ENCODE data around the gene CDH4. TPM values are rescaled to one million over a fixed set of nuclear protein-coding genes. Genes with fewer than 3 reads are reported as not detected.

Gene CDH4
- total and polyA plus RNA-seq, 2 of the 8 experiments (the other 6 are each of a cell fraction or from before 2014, with no cell fraction given), result 4.3 to 7.9 TPM

DNA sequence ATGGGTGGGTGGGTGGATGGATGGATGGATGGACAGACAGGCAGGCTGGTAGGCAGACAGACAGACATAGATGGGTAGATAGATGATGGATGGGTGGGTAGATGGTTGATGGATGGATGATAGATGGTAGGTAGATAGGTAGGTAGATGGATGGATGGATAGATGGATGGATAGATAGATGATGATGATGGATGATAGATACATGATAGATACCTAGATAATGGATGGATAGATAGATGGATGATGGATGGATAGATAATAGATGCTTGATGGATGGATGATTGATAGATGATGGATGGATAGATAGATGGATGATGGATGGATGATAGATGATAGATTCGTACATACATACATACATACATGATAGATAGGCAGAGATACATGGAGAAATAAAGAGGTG is 368.1 kb downstream of the CDH4 start:
- Histone ChIP-seq H3K4me3 (ENCODE audit: extremely low read depth in 1 of 4, insufficient read depth in 2 of 4, low read depth in 3 of 4, low read length in 4 of 4) (no peak overlapping the region), H3K4ac (replicated peaks; ENCODE audit: insufficient read length, low read depth, low read length) (no peak overlapping the region), H4K8ac (ENCODE audit: extremely low read depth, insufficient read depth, low read length) (no peak overlapping the region), H3K79me1 (ENCODE audit: low read depth, low read length) (no peaks in the 10 kb centered on the region), H3K9ac (replicated peaks in 1 of 4; ENCODE audit: extremely low read depth in 1 of 4, low read depth in 3 of 4, low read length in 3 of 4) (no peak overlapping the region), H2BK20ac (ENCODE audit: low read length) (no peak overlapping the region), H2AK5ac (ENCODE audit: low read depth, low read length) (no peak overlapping the region), H2BK12ac (ENCODE audit: low read depth, low read length) (no peak overlapping the region), H2BK120ac (replicated peaks; ENCODE audit: low read depth, low read length) (no peak overlapping the region), H4K91ac (replicated peaks; ENCODE audit: insufficient read length, low read length) (no peak overlapping the region), H2AFZ (ENCODE audit: low read length) (no peak overlapping the region), H3K18ac (ENCODE audit: extremely low read depth, low read length) (no peak overlapping the region), H3K27ac (ENCODE audit: low read depth, low read length) (no peak overlapping the region), H3K27me3 (replicated peaks in 1 of 4; ENCODE audit: control insufficient read depth in 3 of 4, extremely low read depth in 1 of 4, insufficient read depth in 3 of 4, low read length in 3 of 4) (peaks cover 0 to 8% (median 2%) of the 10 kb centered on the region in 4 experiments; a peak in 3 of 7 replicates), H3K23ac (ENCODE audit: insufficient read length) (no peak overlapping the region), H3K4me2 (ENCODE audit: insufficient read depth in 1 of 2, low read depth in 2 of 2, low read length in 2 of 2) (no peak overlapping the region), H4K5ac (ENCODE audit: insufficient read length, low read depth, low read length) (no peak overlapping the region), H3K79me2 (ENCODE audit: control insufficient read depth in 1 of 2, insufficient read depth in 2 of 2, low read length in 2 of 2) (no peaks in the 10 kb centered on the region), H3K4me1 (replicated peaks in 1 of 4; ENCODE audit: control insufficient read depth in 3 of 4, insufficient read depth in 4 of 4, low read length in 3 of 4) (no peaks in the 10 kb centered on the region), H3K36me3 (ENCODE audit: control insufficient read depth in 2 of 4, insufficient read depth in 4 of 4, low read length in 3 of 4) (no peaks in the 10 kb centered on the region), H3K9me3 (ENCODE audit: insufficient read depth in 2 of 2, low read depth in 1 of 2, low read length in 1 of 2) (no peaks in the 10 kb centered on the region), H2BK15ac (ENCODE audit: low read length) (no peak overlapping the region), H3K23me2 (ENCODE audit: low read depth, low read length) (peaks cover 4% of the 10 kb centered on the region; the same call in 1 of the 2 replicates), H3K56ac (replicated peaks; ENCODE audit: insufficient read length, low read depth, low read length) (no peak overlapping the region), H4K20me1 (replicated peaks in 1 of 2; ENCODE audit: control insufficient read depth in 1 of 2, insufficient read depth in 2 of 2, low read length in 2 of 2) (peaks cover 0 to 1% of the 10 kb centered on the region in 2 experiments), H2BK5ac (ENCODE audit: low read depth, low read length) (no peak overlapping the region), H3K14ac (ENCODE audit: insufficient read length) (no peak overlapping the region)
- 52% methylated on average over 1 of the region's 1 CpG; no CpG with 5 or more reads in 1 of the 2 experiments for WGBS, 2 experiments (ENCODE audit: extremely low coverage in 1 of 2, insufficient coverage in 1 of 2, insufficient read length in 1 of 2, insufficient replicate concordance in 2 of 2, low coverage in 1 of 2, low lambda C conversion rate in 2 of 2, missing lambda C conversion rate in 1 of 2)
- TF ChIP-seq MAFK (IDR thresholded peaks at IDR 0.05; ENCODE audit: low read depth, low read length), result no peak
- no peak for TF ChIP-seq GABPA (IDR thresholded peaks at IDR 0.05; ENCODE audit: borderline replicate concordance, insufficient read depth, low read length)
- no peak for TF ChIP-seq HDAC6 (IDR thresholded peaks at IDR 0.05; ENCODE audit: low read depth, low read length)
- no peak for TF ChIP-seq SAP30 (IDR thresholded peaks at IDR 0.05; ENCODE audit: insufficient read depth, insufficient replicate concordance, low read length)
- TF ChIP-seq NANOG (IDR thresholded peaks at IDR 0.05; ENCODE audit: insufficient read depth, low read depth, low read length, poor library complexity, severe bottlenecking), result no peak
- TF ChIP-seq RNF2 (IDR thresholded peaks at IDR 0.05; ENCODE audit: borderline replicate concordance, low read depth, low read length, missing control alignments, poor library complexity, severe bottlenecking), result no peak
- no peak for TF ChIP-seq CHD2 (IDR thresholded peaks at IDR 0.05; ENCODE audit: low read length)
- TF ChIP-seq GTF2F1 (IDR thresholded peaks at IDR 0.05; ENCODE audit: borderline replicate concordance, low read depth, low read length), result no peak
- FAIRE-seq (no peak), DNase-seq (ENCODE audit: low read depth in 1 of 2, low spot score in 2 of 2) (no peak)
- ChIA-PET CTCF (ENCODE audit: partially characterized antibody) (interaction anchor here (1.4 kb wide), 1 partner anchor 21 kb away, joined by 3 read pairs; no protein-coding TSS in a partner anchor), POLR2A (ENCODE audit: partially characterized antibody) (no interaction called here)

Data from H1 (cell line).